K562 (cell line): ENCODE measurements around the gene DTNA. TPM values are rescaled to one million over a fixed set of nuclear protein-coding genes. Genes with fewer than 3 reads are reported as not detected.

Source experiments
- CHAMP1 ChIP-seq: fragments of 450-650 bp; IDR thresholded peaks from 2 replicates; pipeline ENCODE4 v1.6.1; 2016; ENCODE audit warnings: mild to moderate bottlenecking
- PHB2 ChIP-seq: fragments of 450-650 bp; IDR thresholded peaks from 2 replicates; pipeline ENCODE4 v1.6.1; 2017; ENCODE audit warnings: low read depth
- PRDM10 ChIP-seq: fragments of 450-650 bp; IDR thresholded peaks from 2 replicates; pipeline ENCODE4 v1.6.1; 2018; ENCODE audit not compliant: partially characterized antibody
- SRF ChIP-seq, 2 experiments: fragments of 250-450, 450-650 bp in 1 of 2; sonication (Bioruptor Pico) in 1 of 2; sonication (generic) in 1 of 2; formaldehyde crosslinking; IDR thresholded peaks; 2 replicates each; pipeline versions ENCODE4 v1.5.0 to v1.5.1; 2020 to 2022; ENCODE audit warnings: mild to moderate bottlenecking in 1 of 2, missing genetic modification reagents in 1 of 2
- THAP12 ChIP-seq: fragments of 250-450 bp; sonication (Bioruptor Pico); IDR thresholded peaks from 2 replicates; pipeline ENCODE4 v1.9.0; 2021; ENCODE audit warnings: mild to moderate bottlenecking, inconsistent platforms
- ZBTB26 ChIP-seq: fragments of 450-650 bp; formaldehyde crosslinking; IDR thresholded peaks from 2 replicates; pipeline ENCODE4 v1.4.0; 2022; ENCODE audit warnings: missing genetic modification characterization
- ZNF280B ChIP-seq: fragments of 250-450 bp; sonication (Bioruptor Pico); IDR thresholded peaks from 2 replicates; pipeline ENCODE4 v1.5.1; 2021; ENCODE audit warnings: mild to moderate bottlenecking
- ZNF324 ChIP-seq: fragments of 250-450 bp; sonication (Bioruptor Pico); IDR thresholded peaks from 2 replicates; pipeline ENCODE4 v1.4.0; 2020; ENCODE audit warnings: mild to moderate bottlenecking
- ZNF79 ChIP-seq: fragments of 250-450 bp; sonication (Bioruptor Pico); IDR thresholded peaks from 2 replicates; pipeline ENCODE4 v1.4.0; 2020; ENCODE audit warnings: low read depth, mild to moderate bottlenecking, moderate library complexity
- polyA plus RNA-seq, 8 experiments: library from polyadenylated mRNA; depleted of rRNA in 4 of 8; stranded (reverse) in 5 of 8; unstranded in 3 of 8; fragments of >200 nt; fragmentation: Nextera tagmentation in 2 of 8; fragmentation: Illumina TruSeq in 1 of 8; extraction: Ambion mirVana in 2 of 8; extraction: Trizol in 1 of 8; gene quantifications; 2 replicates each; pipeline versions ENCODE4 v1.2.1 to v1.2.3, GENCODE V29; 2011 to 2014; ENCODE audit warnings: inconsistent platforms in 1 of 8, missing spikeins in 1 of 8
- total RNA-seq, 7 experiments: library from RNA; depleted of rRNA in 6 of 7; stranded (reverse); fragments of >200 nt in 6 of 7; fragmentation: Illumina TruSeq in 2 of 7; extraction: Trizol in 2 of 7; gene quantifications; 2 replicates each; pipeline versions ENCODE4 v1.2.1 to v1.2.3, GENCODE V29; 2011 to 2021; ENCODE audit warnings: low replicate concordance in 1 of 7

Gene DTNA
- total and polyA plus RNA-seq, 9 of the 15 experiments (the other 6 are each of a cell fraction or from before 2014, with no cell fraction given) = 0.07 to 2.4 (median 0.22) TPM; not detected in 2

- TF ChIP-seq ZNF280B (CRISPR knock-in tag) = no peak
- TF ChIP-seq ZNF79 (CRISPR knock-in tag) = no peak
- TF ChIP-seq ZBTB26 (CRISPR knock-in tag) = no peak
- TF ChIP-seq PRDM10 = no peak
- TF ChIP-seq CHAMP1 = no peak
- TF ChIP-seq SRF (CRISPR knock-in tag; IDR thresholded peaks at IDR 0.05) = no peak
- no peak for TF ChIP-seq PHB2
- no peak for TF ChIP-seq THAP12 (CRISPR knock-in tag)
- no peak for TF ChIP-seq ZNF324 (CRISPR knock-in tag)
These were observed 201.0 kb downstream of the DTNA start (continued) for GRCh38 chr18:34911081-34911480.
